Measurements from ENCODE around the gene SPN.
"Not testable (repeated sequence)": the region's sequence is repeated elsewhere in the genome, so short reads cannot be mapped to it uniquely, and the experiment has no call there.

SPN gene

GRCh38 chr16:29699324-29700219 lies 36.5 kb downstream of the SPN start:
- TF ChIP-seq CTCF (IDR thresholded peaks at IDR 0.05; ENCODE audit: low read length, missing control alignments): no peak
- H3K4me3 ChIP-seq (replicated peaks; ENCODE audit: low read depth, low read length): no peak overlapping the region
- no peak for DNase-seq (ENCODE audit: low read depth)

GRCh38 chr16:29700253-29700987 lies 37.4 kb downstream of the SPN start:
- peak; percentile 93 for DNase-seq (ENCODE audit: low read depth)
- peak; percentile 84 for TF ChIP-seq CTCF (IDR thresholded peaks at IDR 0.05; ENCODE audit: low read length, missing control alignments)
- no peak overlapping the region for H3K4me3 ChIP-seq (replicated peaks; ENCODE audit: low read depth, low read length)

- H3K4me3 ChIP-seq (replicated peaks; ENCODE audit: low read depth, low read length): no peak overlapping the region
- DNase-seq (ENCODE audit: low read depth): no peak
- TF ChIP-seq CTCF (IDR thresholded peaks at IDR 0.05; ENCODE audit: low read length, missing control alignments): no peak
Measured at GRCh38 chr16:29701214-29701555, 38.1 kb downstream of the SPN start.

GRCh38 chr16:29702269-29702668 lies 39.2 kb downstream of the SPN start:
- no peak for TF ChIP-seq CTCF (IDR thresholded peaks at IDR 0.05; ENCODE audit: low read length, missing control alignments)
- DNase-seq (ENCODE audit: low read depth): no peak
- no peak overlapping the region for H3K4me3 ChIP-seq (replicated peaks; ENCODE audit: low read depth, low read length)

- no peak for TF ChIP-seq CTCF (IDR thresholded peaks at IDR 0.05; ENCODE audit: low read length, missing control alignments)
- DNase-seq (ENCODE audit: low read depth): no peak
- H3K4me3 ChIP-seq (replicated peaks; ENCODE audit: low read depth, low read length): no peak overlapping the region
Measured at GRCh38 chr16:29705030-29705429, 42.0 kb downstream of the SPN start.

- DNase-seq (ENCODE audit: low read depth); H3K4me3 ChIP-seq (replicated peaks; ENCODE audit: low read depth, low read length): not testable (repeated sequence)
Measured at GRCh38 chr16:29707160-29707559, 44.1 kb downstream of the SPN start.

- TF ChIP-seq CTCF (IDR thresholded peaks at IDR 0.05; ENCODE audit: low read length, missing control alignments): no peak
- no peak overlapping the region for H3K4me3 ChIP-seq (replicated peaks; ENCODE audit: low read depth, low read length)
- no peak for DNase-seq (ENCODE audit: low read depth)
Measured at GRCh38 chr16:29708917-29709600, 46.0 kb downstream of the SPN start.

- not testable (repeated sequence) for DNase-seq (ENCODE audit: low read depth); H3K4me3 ChIP-seq (replicated peaks; ENCODE audit: low read depth, low read length)
Measured at GRCh38 chr16:29709657-29710056, 46.6 kb downstream of the SPN start.
